Gastrocnemius medialis (tissue), 4 donors: ENCODE data around the gene COL6A5. TPM values are rescaled to one million over a fixed set of nuclear protein-coding genes. Genes with fewer than 3 reads are reported as not detected.

Experiments
- ATAC-seq, 2 donors: fragments of 150-250 bp; one replicate each; pipeline ENCODE4 v1.9.1; 2016
- DNase-seq, 2 donors: peaks; one replicate each; pipeline ENCODE4 v3.0.0-alpha.2; 2019
- H3K27ac ChIP-seq, 4 donors: fragments of 200-600 bp; sonication (generic); 1 replicate in 1 of 4; 2 replicates in 3 of 4; pipeline ENCODE4 v1.5.1; 2016 to 2018; ENCODE audit warnings: mild to moderate bottlenecking in 2 of 4, moderate library complexity in 1 of 4
- H3K27me3 ChIP-seq, 3 donors: fragments of 200-600 bp; sonication (generic) in 2 of 3; 1 replicate in 1 of 3; 2 replicates in 2 of 3; pipeline versions ENCODE4 v1.5.1 to v1.6.0; 2016 to 2019; ENCODE audit warnings: mild to moderate bottlenecking in 1 of 3, moderate library complexity in 1 of 3
- H3K36me3 ChIP-seq, 2 donors: fragments of 200-600 bp; sonication (generic) in 1 of 2; one replicate each; pipeline ENCODE4 v1.5.1; 2017 to 2018
- H3K4me1 ChIP-seq, 2 donors: fragments of 200-600 bp; sonication (generic) in 1 of 2; one replicate each; pipeline ENCODE4 v1.5.1; 2016 to 2017; ENCODE audit warnings: mild to moderate bottlenecking in 2 of 2
- H3K4me3 ChIP-seq, 4 donors: fragments of 200-600 bp; sonication (generic) in 3 of 4; 1 replicate in 1 of 4; 2 replicates in 3 of 4; pipeline ENCODE4 v1.5.1; 2016 to 2019; ENCODE audit warnings: mild to moderate bottlenecking in 2 of 4
- H3K9me3 ChIP-seq, 3 donors: fragments of 200-600 bp; sonication (generic) in 2 of 3; 1 replicate in 1 of 3; 2 replicates in 2 of 3; pipeline ENCODE4 v1.5.1; 2016 to 2019
- POLR2A ChIP-seq, 2 donors: fragments of 450-650 bp; IDR thresholded peaks; one replicate each; pipeline ENCODE4 v1.6.1; 2017; ENCODE audit warnings: antibody characterized with exemption in 2 of 2, mild to moderate bottlenecking in 2 of 2, moderate library complexity in 2 of 2
- in situ Hi-C, 4 donors: fragments of 200-750 bp; cut with MboI; loops; one replicate each; pipeline versions ENCODE4 v1.15.0 to v1.8.0; 2017; ENCODE audit warnings: low sequenced_read_pairs in 4 of 4
- intact Hi-C: fragments of 100-400 bp; cut with DNase I; formaldehyde crosslinking; loops from one replicate; pipeline ENCODE4 v1.15.1; 2023; ENCODE audit warnings: low total_unique reads
- total RNA-seq, 4 donors: library from RNA; depleted of rRNA; stranded (reverse); fragments of >200 nt; gene quantifications; one replicate each; pipeline versions ENCODE4 v1.1.0 to v1.2.3, GENCODE V29; 2016
- TF ChIP-seq, protein P1 (sequence below), 5 experiments: fragments of 450-650 bp in 3 of 5; fragments of 200-600 bp in 2 of 5; sonication (generic) in 2 of 5; IDR thresholded peaks in 4 of 5; conservative IDR thresholded peaks in 1 of 5; 1 replicate in 4 of 5; 2 replicates in 1 of 5; pipeline ENCODE4 v1.5.1; 2016 to 2019; ENCODE audit warnings: antibody characterized with exemption in 5 of 5, mild to moderate bottlenecking in 3 of 5, moderate library complexity in 3 of 5

Gene COL6A5
- total RNA-seq, 4 donors from 2014 or later, result not detected

DNA sequence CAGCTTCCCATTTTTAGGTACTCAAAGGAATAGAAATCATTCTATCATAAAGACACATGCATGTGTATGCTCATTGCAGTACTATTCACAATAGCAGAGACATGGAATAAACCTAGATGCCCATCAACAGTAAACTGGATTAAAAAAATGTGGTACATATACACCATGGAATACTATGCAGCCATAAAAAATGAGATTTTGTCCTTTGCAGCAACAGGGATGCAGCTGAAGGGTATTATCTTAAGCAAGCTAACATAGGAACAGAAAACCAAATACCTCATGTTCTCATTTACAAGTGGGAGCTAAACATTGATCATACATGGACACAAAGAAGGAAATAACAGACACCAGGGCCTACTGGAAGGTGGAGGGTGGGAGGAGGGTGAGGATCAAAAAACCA, 33.1 kb upstream of the COL6A5 start:
- intact Hi-C loops, result no loop called here
- no peak for ATAC-seq
- TF ChIP-seq, protein P1, sequence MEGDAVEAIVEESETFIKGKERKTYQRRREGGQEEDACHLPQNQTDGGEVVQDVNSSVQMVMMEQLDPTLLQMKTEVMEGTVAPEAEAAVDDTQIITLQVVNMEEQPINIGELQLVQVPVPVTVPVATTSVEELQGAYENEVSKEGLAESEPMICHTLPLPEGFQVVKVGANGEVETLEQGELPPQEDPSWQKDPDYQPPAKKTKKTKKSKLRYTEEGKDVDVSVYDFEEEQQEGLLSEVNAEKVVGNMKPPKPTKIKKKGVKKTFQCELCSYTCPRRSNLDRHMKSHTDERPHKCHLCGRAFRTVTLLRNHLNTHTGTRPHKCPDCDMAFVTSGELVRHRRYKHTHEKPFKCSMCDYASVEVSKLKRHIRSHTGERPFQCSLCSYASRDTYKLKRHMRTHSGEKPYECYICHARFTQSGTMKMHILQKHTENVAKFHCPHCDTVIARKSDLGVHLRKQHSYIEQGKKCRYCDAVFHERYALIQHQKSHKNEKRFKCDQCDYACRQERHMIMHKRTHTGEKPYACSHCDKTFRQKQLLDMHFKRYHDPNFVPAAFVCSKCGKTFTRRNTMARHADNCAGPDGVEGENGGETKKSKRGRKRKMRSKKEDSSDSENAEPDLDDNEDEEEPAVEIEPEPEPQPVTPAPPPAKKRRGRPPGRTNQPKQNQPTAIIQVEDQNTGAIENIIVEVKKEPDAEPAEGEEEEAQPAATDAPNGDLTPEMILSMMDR (IDR thresholded peaks at IDR 0.05 in 4 of 5, conservative IDR thresholded peaks at IDR 0.05 in 1 of 5), result no peak
- no peak for TF ChIP-seq POLR2A (IDR thresholded peaks at IDR 0.05)
- Histone ChIP-seq H3K4me1 (no peaks in the 10 kb centered on the region), H3K27ac (no peak overlapping the region), H3K4me3 (no peak overlapping the region), H3K36me3 (no peaks in the 10 kb centered on the region), H3K27me3 (no peaks in the 10 kb centered on the region), H3K9me3 (no peaks in the 10 kb centered on the region)
- in situ Hi-C loops, result no loop called here
- DNase-seq, result no peak

DNA sequence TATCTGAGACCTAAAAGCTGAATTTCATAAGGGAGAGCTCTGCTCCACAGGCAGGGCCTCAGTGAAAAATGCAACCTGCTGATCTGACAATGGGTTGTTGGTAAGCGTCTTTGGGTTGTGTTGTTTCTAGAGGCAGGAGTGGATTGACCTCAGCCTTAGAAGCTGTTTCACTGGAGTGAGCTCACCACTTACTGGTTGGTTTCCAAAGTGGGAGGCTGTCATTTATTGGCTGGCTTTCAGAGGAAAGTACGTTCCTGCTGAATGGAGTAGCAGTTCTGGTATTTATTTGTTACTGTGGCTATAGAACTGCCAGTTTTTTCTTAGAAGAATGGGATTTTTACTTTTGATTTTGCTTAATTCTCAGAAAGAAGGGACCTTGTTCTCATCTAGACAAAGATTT, 29.3 kb upstream of the COL6A5 start:
- Histone ChIP-seq H3K9me3 (no peaks in the 10 kb centered on the region), H3K27me3 (no peaks in the 10 kb centered on the region), H3K4me3 (no peak overlapping the region), H3K27ac (no peak overlapping the region), H3K36me3 (no peaks in the 10 kb centered on the region), H3K4me1 (no peaks in the 10 kb centered on the region)
- in situ Hi-C loops (no loop called here), intact Hi-C loops (no loop called here)
- ATAC-seq (no peak), DNase-seq (no peak)
- TF ChIP-seq, protein P1 (IDR thresholded peaks at IDR 0.05 in 4 of 5, conservative IDR thresholded peaks at IDR 0.05 in 1 of 5), result no peak
- TF ChIP-seq POLR2A (IDR thresholded peaks at IDR 0.05), result no peak

DNA sequence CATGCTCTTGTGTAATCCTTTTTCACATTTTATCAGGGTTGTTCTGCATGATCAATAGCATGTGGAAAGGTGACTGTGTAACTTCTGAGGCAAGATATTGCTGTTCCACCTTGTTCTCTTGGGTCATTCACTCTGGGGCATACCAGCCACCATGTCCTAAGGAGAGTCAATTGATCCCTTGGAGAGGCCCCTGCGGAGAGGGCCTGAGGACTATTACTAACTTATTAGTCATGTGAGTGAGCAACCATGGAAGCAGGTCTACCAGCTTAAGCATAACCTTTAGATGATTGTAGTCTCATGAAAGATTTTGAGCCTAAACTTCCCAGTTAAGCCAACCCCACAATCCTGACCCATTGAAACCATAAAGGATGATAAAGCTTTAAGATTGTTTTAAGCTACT, 22.0 kb upstream of the COL6A5 start:
- ATAC-seq, result no peak
- Histone ChIP-seq H3K36me3 (no peaks in the 10 kb centered on the region), H3K27me3 (no peaks in the 10 kb centered on the region), H3K4me3 (no peak overlapping the region), H3K27ac (no peak overlapping the region), H3K9me3 (no peaks in the 10 kb centered on the region), H3K4me1 (no peaks in the 10 kb centered on the region)
- intact Hi-C loops, result no loop called here
- DNase-seq, result no peak
- in situ Hi-C loops, result no loop called here
- TF ChIP-seq, protein P1 (IDR thresholded peaks at IDR 0.05 in 4 of 5, conservative IDR thresholded peaks at IDR 0.05 in 1 of 5), result no peak
- TF ChIP-seq POLR2A (IDR thresholded peaks at IDR 0.05), result no peak

DNA sequence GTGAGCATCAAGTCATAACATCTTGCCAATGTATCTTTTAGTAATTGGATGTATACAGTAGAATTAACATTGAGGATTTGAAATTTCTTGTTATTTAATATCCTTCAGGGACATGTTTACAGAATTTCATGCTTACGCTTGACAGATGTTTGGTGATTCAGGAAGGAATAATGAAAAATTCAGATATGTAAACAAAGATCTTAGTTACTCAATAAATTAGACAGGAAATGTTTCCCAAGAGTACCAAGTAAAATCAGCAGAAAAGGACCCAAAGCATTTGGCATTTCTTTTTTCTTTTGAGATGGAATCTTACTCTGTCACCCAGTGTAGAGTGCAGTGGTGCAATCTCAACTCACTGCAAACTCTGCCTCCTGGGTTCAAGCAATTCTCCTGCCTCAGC, 4.7 kb upstream of the COL6A5 start:
- intact Hi-C loops (no loop called here), in situ Hi-C loops (no loop called here)
- no peak overlapping the region for H3K4me3 ChIP-seq
- ATAC-seq (no peak), DNase-seq (no peak)
- H3K9me3 ChIP-seq, result no peaks in the 10 kb centered on the region
- peaks cover 0 to 3% (median 3%) of the 10 kb centered on the region in 3 donors for H3K27me3 ChIP-seq
- no peaks in the 10 kb centered on the region for H3K36me3 ChIP-seq
- H3K4me1 ChIP-seq, result no peaks in the 10 kb centered on the region
- TF ChIP-seq, protein P1 (IDR thresholded peaks at IDR 0.05 in 4 of 5, conservative IDR thresholded peaks at IDR 0.05 in 1 of 5), result no peak
- TF ChIP-seq POLR2A (IDR thresholded peaks at IDR 0.05), result no peak
- no peak overlapping the region for H3K27ac ChIP-seq

DNA sequence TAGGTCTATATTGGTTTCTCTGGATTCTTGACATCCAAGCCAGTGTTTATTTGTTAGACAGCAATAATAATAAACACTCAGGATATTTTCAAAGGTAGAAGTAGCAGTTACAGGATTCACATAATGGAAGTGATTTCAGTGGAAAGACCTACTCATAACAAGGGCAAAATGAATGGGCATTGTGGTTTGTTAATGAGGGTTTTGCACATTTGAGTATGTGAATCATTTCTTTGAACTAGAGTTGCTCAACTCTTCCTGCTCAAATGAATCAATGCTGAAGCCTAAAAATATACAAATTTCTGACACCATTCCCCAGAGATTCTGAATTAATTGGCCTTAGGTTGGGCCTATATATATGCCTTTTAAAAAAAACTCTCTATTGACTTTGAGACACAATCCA, 4.1 kb upstream of the COL6A5 start:
- ATAC-seq, result no peak
- Histone ChIP-seq H3K4me3 (no peak overlapping the region), H3K27me3 (peaks cover 0 to 9% (median 4%) of the 10 kb centered on the region in 3 donors), H3K9me3 (no peaks in the 10 kb centered on the region), H3K27ac (no peak overlapping the region), H3K36me3 (no peaks in the 10 kb centered on the region), H3K4me1 (no peaks in the 10 kb centered on the region)
- intact Hi-C loops (no loop called here), in situ Hi-C loops (no loop called here)
- TF ChIP-seq, protein P1 (IDR thresholded peaks at IDR 0.05 in 4 of 5, conservative IDR thresholded peaks at IDR 0.05 in 1 of 5), result no peak
- TF ChIP-seq POLR2A (IDR thresholded peaks at IDR 0.05), result no peak
- DNase-seq, result no peak
